Testis (tissue), 2 donors: ENCODE data around the gene COL4A2.

Experiments
- POLR2A ChIP-seq: fragments of 450-650 bp; IDR thresholded peaks from one replicate; pipeline ENCODE4 v1.6.1; 2017; ENCODE audit warnings: antibody characterized with exemption, mild to moderate bottlenecking, moderate library complexity
- TF ChIP-seq, protein P1 (sequence below), 3 experiments: fragments of 450-650 bp in 2 of 3; fragments of 200-600 bp in 1 of 3; sonication (generic) in 1 of 3; IDR thresholded peaks; one replicate each; pipeline ENCODE4 v1.5.1; 2016 to 2019; ENCODE audit warnings: antibody characterized with exemption in 3 of 3, mild to moderate bottlenecking in 2 of 3, moderate library complexity in 1 of 3

- TF ChIP-seq, protein P1, sequence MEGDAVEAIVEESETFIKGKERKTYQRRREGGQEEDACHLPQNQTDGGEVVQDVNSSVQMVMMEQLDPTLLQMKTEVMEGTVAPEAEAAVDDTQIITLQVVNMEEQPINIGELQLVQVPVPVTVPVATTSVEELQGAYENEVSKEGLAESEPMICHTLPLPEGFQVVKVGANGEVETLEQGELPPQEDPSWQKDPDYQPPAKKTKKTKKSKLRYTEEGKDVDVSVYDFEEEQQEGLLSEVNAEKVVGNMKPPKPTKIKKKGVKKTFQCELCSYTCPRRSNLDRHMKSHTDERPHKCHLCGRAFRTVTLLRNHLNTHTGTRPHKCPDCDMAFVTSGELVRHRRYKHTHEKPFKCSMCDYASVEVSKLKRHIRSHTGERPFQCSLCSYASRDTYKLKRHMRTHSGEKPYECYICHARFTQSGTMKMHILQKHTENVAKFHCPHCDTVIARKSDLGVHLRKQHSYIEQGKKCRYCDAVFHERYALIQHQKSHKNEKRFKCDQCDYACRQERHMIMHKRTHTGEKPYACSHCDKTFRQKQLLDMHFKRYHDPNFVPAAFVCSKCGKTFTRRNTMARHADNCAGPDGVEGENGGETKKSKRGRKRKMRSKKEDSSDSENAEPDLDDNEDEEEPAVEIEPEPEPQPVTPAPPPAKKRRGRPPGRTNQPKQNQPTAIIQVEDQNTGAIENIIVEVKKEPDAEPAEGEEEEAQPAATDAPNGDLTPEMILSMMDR (IDR thresholded peaks at IDR 0.05) = no peak
- no peak for TF ChIP-seq POLR2A
Measured at GRCh38 chr13:110388108-110388943, 81.2 kb downstream of the COL4A2 start.
